GM12878 (cell line): ENCODE results near the gene MCC. TPM values are rescaled to one million over a fixed set of nuclear protein-coding genes. Genes with fewer than 3 reads are reported as not detected.

Source experiments
- ATAC-seq: fragments of 200-7000 bp; cut with Tn5 transposase; 3 replicates; pipeline ENCODE4 v1.9.1; 2020; ENCODE audit warnings: mild to moderate bottlenecking, moderate library complexity
- BruUV-seq: library from RNA; stranded (reverse); fragments of 400-500 nt; replicated peaks from 2 replicates; lab custom pipeline; 2021; lab: Mats Ljungman, UMichigan
- CTCF ChIA-PET: fragments of 300-600 bp; sonication (Branson Sonifier 250); formaldehyde crosslinking; extraction: SDS; loops from one replicate; lab custom pipeline; 2021; ENCODE audit warnings: inconsistent platforms; lab: Yijun Ruan, JAX
- POLR2A ChIA-PET: fragments of 350-600 bp; formaldehyde crosslinking; extraction: SDS; loops from one replicate; lab custom pipeline; 2021; ENCODE audit warnings: inconsistent platforms; lab: Charles Lee
- RAD21 ChIA-PET: fragments of 300-600 bp; sonication (Branson Sonifier 250); formaldehyde crosslinking; loops from one replicate; lab custom pipeline; 2023; ENCODE audit warnings: antibody characterized with exemption; ENCODE audit not compliant: unreplicated experiment; lab: Charles Lee
- SMC1A ChIA-PET: fragments of 300-600 bp; sonication (Branson Sonifier 250); formaldehyde crosslinking; loops from one replicate; lab custom pipeline; 2023; ENCODE audit not compliant: unreplicated experiment, uncharacterized antibody; lab: Charles Lee
- DNase-seq: peaks from one replicate; pipeline ENCODE4 v3.0.0-alpha.2; 2011; ENCODE audit warnings: low read depth, low spot score
- FAIRE-seq: peaks from 3 replicates; lab custom pipeline; 2011; peaks lifted over from hg19 to GRCh38; lab: Jason Lieb, UNC
- H2AFZ ChIP-seq: 2 replicates; pipeline ENCODE4 v1.6.0; 2011; ENCODE audit warnings: low read depth, low read length, control low read depth; ENCODE audit not compliant: control insufficient read depth
- H3K27ac ChIP-seq: 2 replicates; pipeline ENCODE4 v1.5.1; 2011; ENCODE audit warnings: control low read depth; ENCODE audit not compliant: control insufficient read depth, insufficient read depth
- H3K27me3 ChIP-seq, 2 experiments: replicated peaks in 1 of 2; 2 replicates each; pipeline versions ENCODE4 v1.6.0 to v1.6.1; 2011; ENCODE audit warnings: low read length in 1 of 2; ENCODE audit not compliant: control insufficient read depth in 2 of 2, insufficient read depth in 2 of 2
- H3K36me3 ChIP-seq, 2 experiments: 2 replicates each; pipeline ENCODE4 v1.5.1; 2011; ENCODE audit warnings: low read length in 1 of 2; ENCODE audit not compliant: control insufficient read depth in 2 of 2, insufficient read depth in 2 of 2
- H3K4me1 ChIP-seq: 2 replicates; pipeline ENCODE4 v1.6.1; 2011; ENCODE audit warnings: mild to moderate bottlenecking, low read length, moderate library complexity, mixed read lengths; ENCODE audit not compliant: control insufficient read depth, insufficient read depth
- H3K4me2 ChIP-seq: 2 replicates; pipeline ENCODE4 v1.6.0; 2011; ENCODE audit warnings: control low read depth; ENCODE audit not compliant: control insufficient read depth, insufficient read depth
- H3K4me3 ChIP-seq: fragments of 200-600 bp; sonication (generic); 2 replicates; pipeline ENCODE4 v1.5.1; 2016
- H3K79me2 ChIP-seq: 2 replicates; pipeline ENCODE4 v1.6.0; 2011; ENCODE audit warnings: low read length; ENCODE audit not compliant: control insufficient read depth, insufficient read depth
- H3K9ac ChIP-seq: 2 replicates; pipeline ENCODE4 v1.8.0; 2011; ENCODE audit warnings: low read length, control low read depth, mixed read lengths; ENCODE audit not compliant: control insufficient read depth, insufficient read depth
- H3K9me3 ChIP-seq: replicated peaks from 3 replicates; pipeline ENCODE4 v1.5.1; 2011; ENCODE audit warnings: mild to moderate bottlenecking, low read length; ENCODE audit not compliant: control insufficient read depth, insufficient read depth
- H4K20me1 ChIP-seq: 2 replicates; pipeline ENCODE4 v1.6.0; 2011; ENCODE audit not compliant: control insufficient read depth, insufficient read depth
- CBX3 ChIP-seq: fragments of 200-600 bp; sonication (generic); IDR thresholded peaks from 2 replicates; pipeline ENCODE4 v1.6.1; 2016; ENCODE audit warnings: low read depth, borderline replicate concordance
- E4F1 ChIP-seq: fragments of 450-650 bp; IDR thresholded peaks from 2 replicates; pipeline ENCODE4 v1.6.1; 2018; ENCODE audit warnings: borderline replicate concordance, mild to moderate bottlenecking; ENCODE audit not compliant: partially characterized antibody
- EED ChIP-seq: sonication (generic); IDR thresholded peaks from 2 replicates; pipeline ENCODE4 v1.6.1; 2016; ENCODE audit warnings: antibody characterized with exemption, low read depth
- EP300 ChIP-seq, 2 experiments: fragments of 150-350 bp in 1 of 2; IDR thresholded peaks; 2 replicates each; pipeline ENCODE4 v1.6.1; 2011 to 2012; ENCODE audit warnings: low read depth in 2 of 2, low read length in 2 of 2, borderline replicate concordance in 1 of 2, improper control_type of control experiment in 1 of 2, inconsistent platforms in 1 of 2; ENCODE audit not compliant: control insufficient read depth in 1 of 2
- ETV6 ChIP-seq, 2 experiments: fragments of 450-650 bp in 1 of 2; IDR thresholded peaks in 1 of 2; conservative IDR thresholded peaks in 1 of 2; 2 replicates each; pipeline ENCODE4 v1.6.1; 2014; ENCODE audit warnings: antibody characterized with exemption in 1 of 2, borderline replicate concordance in 1 of 2, low read depth in 1 of 2, mild to moderate bottlenecking in 1 of 2, moderate library complexity in 1 of 2
- HSF1 ChIP-seq: fragments of 150-350 bp; IDR thresholded peaks from 2 replicates; pipeline ENCODE4 v1.6.1; 2014; ENCODE audit warnings: mild to moderate bottlenecking, low read depth, low read length
- IRF3 ChIP-seq: fragments of 450-650 bp; IDR thresholded peaks from 2 replicates; pipeline ENCODE4 v1.6.1; 2014; ENCODE audit warnings: mild to moderate bottlenecking
- KAT2A ChIP-seq: conservative IDR thresholded peaks from 2 replicates; pipeline ENCODE4 v1.6.1; 2011; ENCODE audit warnings: low read depth, low read length; ENCODE audit not compliant: control insufficient read depth
- MAX ChIP-seq: IDR thresholded peaks from 2 replicates; pipeline ENCODE4 v1.6.1; 2012; ENCODE audit warnings: low read depth, low read length, improper control_type of control experiment
- MTA3 ChIP-seq: IDR thresholded peaks from 2 replicates; pipeline ENCODE4 v1.6.1; 2012; ENCODE audit warnings: low read length, inconsistent platforms, borderline replicate concordance
- PAX8 ChIP-seq: fragments of 450-650 bp; IDR thresholded peaks from 2 replicates; pipeline ENCODE4 v1.6.1; 2017; ENCODE audit warnings: mild to moderate bottlenecking, moderate library complexity
- PML ChIP-seq: IDR thresholded peaks from 2 replicates; pipeline ENCODE4 v1.6.1; 2012; ENCODE audit warnings: low read length, inconsistent platforms
- RAD21 ChIP-seq: IDR thresholded peaks from 2 replicates; pipeline ENCODE4 v1.6.1; 2011; ENCODE audit warnings: mild to moderate bottlenecking, low read depth, low read length, moderate library complexity; ENCODE audit not compliant: insufficient read depth
- SP1 ChIP-seq: IDR thresholded peaks from one replicate; pipeline ENCODE4 v1.6.1; 2011; ENCODE audit warnings: low read depth, low read length
- SREBF2 ChIP-seq: IDR thresholded peaks from 2 replicates; pipeline ENCODE4 v1.6.1; 2012; ENCODE audit warnings: mild to moderate bottlenecking, low read length
- STAT3 ChIP-seq: IDR thresholded peaks from 2 replicates; pipeline ENCODE4 v1.6.1; 2011; ENCODE audit warnings: low read depth, low read length, improper control_type of control experiment
- SUZ12 ChIP-seq: fragments of 200-600 bp; sonication (generic); IDR thresholded peaks from one replicate; pipeline ENCODE4 v1.6.1; 2018; ENCODE audit warnings: antibody characterized with exemption, mild to moderate bottlenecking; ENCODE audit not compliant: unreplicated experiment
- TAF1 ChIP-seq: IDR thresholded peaks from 2 replicates; pipeline ENCODE4 v1.6.1; 2011; ENCODE audit warnings: mild to moderate bottlenecking, low read depth, low read length, borderline replicate concordance
- TCF3 ChIP-seq: IDR thresholded peaks from 2 replicates; pipeline ENCODE4 v1.6.1; 2012; ENCODE audit warnings: low read depth, mild to moderate bottlenecking, low read length, borderline replicate concordance; ENCODE audit not compliant: insufficient read depth
- WRNIP1 ChIP-seq: IDR thresholded peaks from 2 replicates; pipeline ENCODE4 v1.6.1; 2011; ENCODE audit warnings: low read depth, low read length, improper control_type of control experiment, borderline replicate concordance
- WGBS: methylation state at CpG from one replicate; pipeline ENCODE4 v1.1.6; 2016; ENCODE audit warnings: low lambda C conversion rate; ENCODE audit not compliant: insufficient replicate concordance, insufficient coverage; ENCODE audit errors: missing lambda C conversion rate; 5-methylcytosine and 5-hydroxymethylcytosine counted together
- in situ Hi-C: fragments of 300-500 bp; cut with MboI; formaldehyde crosslinking; loops from 9 replicates; pipeline ENCODE4 v1.14.3; 2018; ENCODE audit warnings: mixed read lengths
- intact Hi-C: fragments of 100-400 bp; cut with micrococcal nuclease; formaldehyde crosslinking; loops from one replicate; pipeline ENCODE4 v1.14.2; 2022; ENCODE audit not compliant: unreplicated experiment
- polyA plus RNA-seq, 11 experiments: library from polyadenylated mRNA; depleted of rRNA in 4 of 11; unstranded in 6 of 11; stranded (reverse) in 5 of 11; fragments of >200 nt; fragmentation: Nextera tagmentation in 4 of 11; fragmentation: Illumina TruSeq in 1 of 11; extraction: Ambion mirVana in 4 of 11; extraction: Trizol in 1 of 11; gene quantifications; 1 replicate in 1 of 11; 2 replicates in 10 of 11; pipeline versions ENCODE4 v1.2.1 to v1.2.3, GENCODE V29; 2011 to 2016; ENCODE audit warnings: inconsistent platforms in 2 of 11, missing spikeins in 2 of 11, low read depth in 1 of 11
- total RNA-seq, 4 experiments: library from RNA; depleted of rRNA in 3 of 4; stranded (reverse); fragments of >200 nt in 3 of 4; fragmentation: Illumina TruSeq in 1 of 4; extraction: Trizol in 1 of 4; gene quantifications; 2 replicates each; pipeline versions ENCODE4 v1.2.1 to v1.2.3, GENCODE V29; 2013 to 2021

MCC gene
- total and polyA plus RNA-seq, 10 of the 15 experiments (the other 5 are each of a cell fraction or from before 2014, with no cell fraction given), result 0.03 to 0.86 (median 0.16) TPM

GRCh38 chr5:113115956-113116355 lies 372.3 kb downstream of the MCC start (continued):
- TF ChIP-seq HSF1 (no peak), RAD21 (no peak), MAX (no peak), PAX8 (no peak), WRNIP1 (no peak)

- H3K4me2 ChIP-seq, result no peak overlapping the region; the same call in 1 of the 2 replicates
- H3K27ac ChIP-seq, result no peak overlapping the region
- no peaks in the 10 kb centered on the region for H3K4me1 ChIP-seq
- H3K79me2 ChIP-seq, result no peaks in the 10 kb centered on the region
- peak; percentile 55 for ATAC-seq
- POLR2A ChIA-PET, result no interaction called here
- no peak overlapping the region for H3K9ac ChIP-seq
- H3K9me3 ChIP-seq, result no peaks in the 10 kb centered on the region
- no TSS peak for BruUV-seq
- H2AFZ ChIP-seq, result no peak overlapping the region
- H4K20me1 ChIP-seq, result no peaks in the 10 kb centered on the region
- intact Hi-C loops, result no loop called here
- no peak for FAIRE-seq
- DNase-seq, result no peak
- H3K27me3 ChIP-seq, result no peaks in the 10 kb centered on the region; a peak in 2 of 4 replicates
- CTCF ChIA-PET, result no interaction called here
- no peaks in the 10 kb centered on the region for H3K36me3 ChIP-seq
- WGBS, result 21% methylated on average over 8 of the region's 8 CpGs
- H3K4me3 ChIP-seq, result no peak overlapping the region
- in situ Hi-C loops, result no loop called here
- SMC1A ChIA-PET, result no interaction called here
- RAD21 ChIA-PET, result no interaction called here
- TF ChIP-seq SREBF2 (no peak), SUZ12 (no peak), MTA3 (no peak), ETV6 (conservative IDR thresholded peaks at IDR 0.05 in 1 of 2, IDR thresholded peaks at IDR 0.05 in 1 of 2; ENCODE audit: borderline replicate concordance in 1 of 2, low read depth in 1 of 2) (no peak), TAF1 (no peak), KAT2A (no peak), EP300 (IDR thresholded peaks at IDR 0.05; ENCODE audit: borderline replicate concordance in 1 of 2, control insufficient read depth in 1 of 2, low read depth in 2 of 2, low read length in 2 of 2) (no peak), TCF3 (no peak), E4F1 (no peak), EED (no peak), IRF3 (no peak), STAT3 (no peak), CBX3 (no peak), SP1 (no peak), PML (no peak)
These were observed 373.2 kb downstream of the MCC start for GRCh38 chr5:113115061-113115460.
